ENCODE data around the gene FUT8. TPM values are rescaled to one million over a fixed set of nuclear protein-coding genes. Genes with fewer than 3 reads are reported as not detected.

Gene FUT8
- total RNA-seq, 1 experiment from 2014 or later, result 129 TPM

DNA sequence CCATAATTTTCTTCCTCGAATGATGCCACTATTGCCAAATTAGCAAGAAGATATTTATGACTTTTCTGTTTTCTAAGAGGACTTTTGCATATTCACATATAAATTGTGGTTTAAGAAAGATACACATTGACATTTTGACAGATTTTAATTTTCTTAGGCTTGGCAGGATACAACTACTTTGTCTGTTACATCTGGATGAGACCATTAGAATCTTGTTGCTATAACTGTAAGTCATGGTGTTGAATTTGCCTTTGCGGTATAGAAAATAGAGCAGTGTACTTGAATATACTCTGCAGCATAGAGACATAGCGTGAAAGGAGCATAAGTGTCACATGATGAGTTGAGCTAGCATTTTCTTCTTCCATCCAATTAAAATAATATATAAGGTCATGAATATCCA lies 169.3 kb downstream of the FUT8 start:
- H3K27ac Mint-ChIP-seq (ENCODE audit: unreplicated experiment), result no peak overlapping the region
- no peaks in the 10 kb centered on the region for H3K27me3 Mint-ChIP-seq (ENCODE audit: unreplicated experiment)
- H3K36me3 Mint-ChIP-seq (ENCODE audit: insufficient read depth, unreplicated experiment), result no peaks in the 10 kb centered on the region
- BruUV-seq (replicated peaks), result no TSS peak
- intact Hi-C loops (cut with micrococcal nuclease; ENCODE audit: unreplicated experiment), result no loop called here
- TF ChIP-seq, protein P1, sequence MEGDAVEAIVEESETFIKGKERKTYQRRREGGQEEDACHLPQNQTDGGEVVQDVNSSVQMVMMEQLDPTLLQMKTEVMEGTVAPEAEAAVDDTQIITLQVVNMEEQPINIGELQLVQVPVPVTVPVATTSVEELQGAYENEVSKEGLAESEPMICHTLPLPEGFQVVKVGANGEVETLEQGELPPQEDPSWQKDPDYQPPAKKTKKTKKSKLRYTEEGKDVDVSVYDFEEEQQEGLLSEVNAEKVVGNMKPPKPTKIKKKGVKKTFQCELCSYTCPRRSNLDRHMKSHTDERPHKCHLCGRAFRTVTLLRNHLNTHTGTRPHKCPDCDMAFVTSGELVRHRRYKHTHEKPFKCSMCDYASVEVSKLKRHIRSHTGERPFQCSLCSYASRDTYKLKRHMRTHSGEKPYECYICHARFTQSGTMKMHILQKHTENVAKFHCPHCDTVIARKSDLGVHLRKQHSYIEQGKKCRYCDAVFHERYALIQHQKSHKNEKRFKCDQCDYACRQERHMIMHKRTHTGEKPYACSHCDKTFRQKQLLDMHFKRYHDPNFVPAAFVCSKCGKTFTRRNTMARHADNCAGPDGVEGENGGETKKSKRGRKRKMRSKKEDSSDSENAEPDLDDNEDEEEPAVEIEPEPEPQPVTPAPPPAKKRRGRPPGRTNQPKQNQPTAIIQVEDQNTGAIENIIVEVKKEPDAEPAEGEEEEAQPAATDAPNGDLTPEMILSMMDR (IDR thresholded peaks at IDR 0.05; ENCODE audit: unreplicated experiment), result no peak
- CTCF ChIA-PET, result no interaction called here
- H3K4me1 Mint-ChIP-seq (ENCODE audit: low read depth, unreplicated experiment), result no peaks in the 10 kb centered on the region
- H3K4me3 Mint-ChIP-seq (ENCODE audit: low read depth, unreplicated experiment), result no peak overlapping the region
- H3K9me3 Mint-ChIP-seq (ENCODE audit: low read depth, unreplicated experiment), result no peaks in the 10 kb centered on the region
- no peak for DNase-seq

DNA sequence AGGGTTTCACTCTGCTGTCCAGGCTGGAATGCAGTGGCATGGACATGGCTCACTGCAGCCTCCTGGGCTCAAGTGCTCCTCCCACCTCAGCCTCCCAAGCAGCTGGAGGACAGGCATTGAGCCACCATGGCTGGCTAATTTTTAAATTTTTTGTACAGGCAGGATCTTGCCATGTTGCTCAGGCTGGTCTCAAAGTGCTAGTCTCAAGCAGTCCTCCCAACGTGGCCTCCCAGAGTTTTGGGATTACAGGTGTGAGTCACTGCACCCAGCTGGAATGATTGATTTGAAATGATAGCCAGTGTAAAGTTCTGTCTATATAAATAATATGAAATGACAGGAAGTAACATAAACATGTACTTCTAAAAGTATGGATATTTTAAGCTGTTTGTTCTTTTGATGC lies 172.7 kb downstream of the FUT8 start:
- no peaks in the 10 kb centered on the region for H3K4me1 Mint-ChIP-seq (ENCODE audit: low read depth, unreplicated experiment)
- no peaks in the 10 kb centered on the region for H3K27me3 Mint-ChIP-seq (ENCODE audit: unreplicated experiment)
- TF ChIP-seq, protein P1 (IDR thresholded peaks at IDR 0.05; ENCODE audit: unreplicated experiment), result no peak
- no peak overlapping the region for H3K4me3 Mint-ChIP-seq (ENCODE audit: low read depth, unreplicated experiment)
- H3K36me3 Mint-ChIP-seq (ENCODE audit: insufficient read depth, unreplicated experiment), result no peaks in the 10 kb centered on the region
- CTCF ChIA-PET, result no interaction called here
- H3K9me3 Mint-ChIP-seq (ENCODE audit: low read depth, unreplicated experiment), result no peaks in the 10 kb centered on the region
- no peak for DNase-seq
- intact Hi-C loops (cut with micrococcal nuclease; ENCODE audit: unreplicated experiment), result no loop called here
- no TSS peak for BruUV-seq (replicated peaks)
- no peak overlapping the region for H3K27ac Mint-ChIP-seq (ENCODE audit: unreplicated experiment)

- H3K27ac Mint-ChIP-seq (ENCODE audit: unreplicated experiment), result no peak overlapping the region
- no peaks in the 10 kb centered on the region for H3K27me3 Mint-ChIP-seq (ENCODE audit: unreplicated experiment)
- TF ChIP-seq, protein P1 (IDR thresholded peaks at IDR 0.05; ENCODE audit: unreplicated experiment), result no peak
- BruUV-seq (replicated peaks), result no TSS peak
- CTCF ChIA-PET, result no interaction called here
- DNase-seq, result no peak
- no peaks in the 10 kb centered on the region for H3K4me1 Mint-ChIP-seq (ENCODE audit: low read depth, unreplicated experiment)
- H3K4me3 Mint-ChIP-seq (ENCODE audit: low read depth, unreplicated experiment), result no peak overlapping the region
- intact Hi-C loops (cut with micrococcal nuclease; ENCODE audit: unreplicated experiment), result no loop called here
- H3K36me3 Mint-ChIP-seq (ENCODE audit: insufficient read depth, unreplicated experiment), result no peaks in the 10 kb centered on the region
- no peaks in the 10 kb centered on the region for H3K9me3 Mint-ChIP-seq (ENCODE audit: low read depth, unreplicated experiment)
Measured at GRCh38 chr14:65588426-65589140, 176.1 kb downstream of the FUT8 start.

GRCh38 chr14:65594153-65594881 lies 181.8 kb downstream of the FUT8 start:
- intact Hi-C loops (cut with micrococcal nuclease; ENCODE audit: unreplicated experiment), result no loop called here
- H3K4me1 Mint-ChIP-seq (ENCODE audit: low read depth, unreplicated experiment), result peaks cover 8% of the 10 kb centered on the region
- H3K4me3 Mint-ChIP-seq (ENCODE audit: low read depth, unreplicated experiment), result no peak overlapping the region
- H3K27me3 Mint-ChIP-seq (ENCODE audit: unreplicated experiment), result no peaks in the 10 kb centered on the region
- peak; percentile 45 for DNase-seq
- H3K27ac Mint-ChIP-seq (ENCODE audit: unreplicated experiment), result no peak overlapping the region
- BruUV-seq (replicated peaks), result no TSS peak
- H3K36me3 Mint-ChIP-seq (ENCODE audit: insufficient read depth, unreplicated experiment), result no peaks in the 10 kb centered on the region
- H3K9me3 Mint-ChIP-seq (ENCODE audit: low read depth, unreplicated experiment), result no peaks in the 10 kb centered on the region
- CTCF ChIA-PET, result interaction anchor here (0.6 kb wide), 1 partner anchor 271 kb away, joined by 3 read pairs; no protein-coding TSS in a partner anchor
- TF ChIP-seq, protein P1 (IDR thresholded peaks at IDR 0.05; ENCODE audit: unreplicated experiment), result no peak

Data from Calu3 (cell line).